Body of pancreas (tissue), 4 donors: Measurements from ENCODE around the gene SEC24B. TPM values are rescaled to one million over a fixed set of nuclear protein-coding genes. Genes with fewer than 3 reads are reported as not detected.

ENCODE experiments used
- ATAC-seq: fragments of 150-250 bp; one replicate; pipeline ENCODE4 v1.9.1; 2016
- DNase-seq, 4 donors: peaks; one replicate each; pipeline ENCODE4 v3.0.0-alpha.2; 2019
- H3K27ac ChIP-seq, 4 donors: fragments of 200-600 bp; sonication (generic); 1 replicate in 3 of 4; 2 replicates in 1 of 4; pipeline versions ENCODE4 v1.5.1 to v1.6.1; 2016 to 2019; ENCODE audit warnings: mild to moderate bottlenecking in 1 of 4, mixed read lengths in 1 of 4, moderate library complexity in 1 of 4
- H3K27me3 ChIP-seq, 2 donors: fragments of 200-600 bp; sonication (generic); one replicate each; pipeline ENCODE4 v1.6.0; 2016; ENCODE audit warnings: mild to moderate bottlenecking in 1 of 2
- H3K36me3 ChIP-seq, 2 donors: fragments of 200-600 bp; sonication (generic); replicated peaks in 1 of 2; 2 replicates each; pipeline ENCODE4 v1.5.1; 2016; ENCODE audit warnings: low read depth in 2 of 2; ENCODE audit not compliant: insufficient read depth in 1 of 2
- H3K4me1 ChIP-seq: fragments of 200-600 bp; sonication (generic); one replicate; pipeline ENCODE4 v1.6.0; 2016
- H3K4me3 ChIP-seq, 2 donors: fragments of 200-600 bp; sonication (generic); 1 replicate in 1 of 2; 2 replicates in 1 of 2; pipeline ENCODE4 v1.5.1; 2016 to 2019
- H3K9me3 ChIP-seq, 3 donors: fragments of 200-600 bp; sonication (generic); 1 replicate in 2 of 3; 2 replicates in 1 of 3; pipeline ENCODE4 v1.5.1; 2016
- CTCF ChIP-seq, 7 experiments: fragments of 450-650 bp in 4 of 7; fragments of 200-600 bp in 3 of 7; sonication (generic) in 3 of 7; IDR thresholded peaks; one replicate each; pipeline ENCODE4 v1.5.1; 2016 to 2019; ENCODE audit warnings: antibody characterized with exemption in 7 of 7
- POLR2A ChIP-seq, 3 donors: fragments of 450-650 bp; IDR thresholded peaks; one replicate each; pipeline ENCODE4 v1.6.1; 2016; ENCODE audit warnings: antibody characterized with exemption in 3 of 3, mild to moderate bottlenecking in 2 of 3
- WGBS, 2 donors: methylation state at CpG; one replicate each; pipeline ENCODE4 v1.1.5; 2017; 5-methylcytosine and 5-hydroxymethylcytosine counted together
- intact Hi-C: fragments of 100-400 bp; cut with DNase I; formaldehyde crosslinking; loops from one replicate; pipeline ENCODE4 v1.15.1; 2023
- total RNA-seq, 2 donors: library from RNA; depleted of rRNA; stranded (reverse); fragments of >200 nt; gene quantifications; one replicate each; pipeline ENCODE4 v1.1.0, GENCODE V29; 2016

Gene SEC24B
- total RNA-seq, 2 donors from 2014 or later: 10.2 to 16.3 TPM

GRCh38 chr4:109390115-109390768, 43.4 kb upstream of the SEC24B start:
- Histone ChIP-seq H3K4me3 (no peak overlapping the region), H3K27me3 (no peaks in the 10 kb centered on the region), H3K9me3 (no peaks in the 10 kb centered on the region), H3K36me3 (no peaks in the 10 kb centered on the region), H3K4me1 (peaks cover 17% of the 10 kb centered on the region), H3K27ac (no peak overlapping the region)
- DNase-seq: no peak
- no peak for ATAC-seq
- TF ChIP-seq POLR2A (IDR thresholded peaks at IDR 0.05): no peak
- no peak for TF ChIP-seq CTCF (IDR thresholded peaks at IDR 0.05)
- intact Hi-C loops: no loop called here

GRCh38 chr4:109395694-109396093, 37.9 kb upstream of the SEC24B start:
- no peak for ATAC-seq
- DNase-seq: no peak
- intact Hi-C loops: no loop called here
- Histone ChIP-seq H3K36me3 (no peaks in the 10 kb centered on the region), H3K4me1 (no peaks in the 10 kb centered on the region), H3K9me3 (no peaks in the 10 kb centered on the region), H3K4me3 (no peak overlapping the region), H3K27me3 (no peaks in the 10 kb centered on the region), H3K27ac (no peak overlapping the region)
- WGBS, 2 donors: 76 to 82% methylated on average over 10 of the region's 10 CpGs
- TF ChIP-seq POLR2A (IDR thresholded peaks at IDR 0.05): no peak
- no peak for TF ChIP-seq CTCF (IDR thresholded peaks at IDR 0.05)

GRCh38 chr4:109398928-109399327, 34.7 kb upstream of the SEC24B start:
- WGBS, 2 donors: 87 to 90% methylated on average over 1 of the region's 1 CpG
- ATAC-seq (no peak), DNase-seq (no peak)
- Histone ChIP-seq H3K27me3 (peaks cover 0 to 7% of the 10 kb centered on the region in 2 donors), H3K4me3 (no peak overlapping the region), H3K36me3 (no peaks in the 10 kb centered on the region), H3K27ac (no peak overlapping the region), H3K9me3 (no peaks in the 10 kb centered on the region), H3K4me1 (no peaks in the 10 kb centered on the region)
- TF ChIP-seq CTCF (IDR thresholded peaks at IDR 0.05) (no peak), POLR2A (IDR thresholded peaks at IDR 0.05) (no peak)
- intact Hi-C loops: no loop called here

- ATAC-seq (peak; percentile 80), DNase-seq (peak in 3 of 4 donors; percentile 26 to 51 (median 35))
- peaks cover 0 to 7% of the 10 kb centered on the region in 2 donors for H3K27me3 ChIP-seq
- no peaks in the 10 kb centered on the region for H3K9me3 ChIP-seq
- H3K4me1 ChIP-seq: no peaks in the 10 kb centered on the region
- no peak overlapping the region for H3K27ac ChIP-seq
- intact Hi-C loops: no loop called here
- WGBS, 2 donors: 2 to 5% methylated on average over 2 of the region's 2 CpGs
- H3K4me3 ChIP-seq: no peak overlapping the region
- TF ChIP-seq POLR2A (IDR thresholded peaks at IDR 0.05) (no peak), CTCF (IDR thresholded peaks at IDR 0.05) (peak in 6 of 7 experiments; percentile 52 to 80 (median 66))
- no peaks in the 10 kb centered on the region for H3K36me3 ChIP-seq
These were observed 27.2 kb upstream of the SEC24B start for GRCh38 chr4:109406337-109406931.
